Measurements from ENCODE around the gene SPI1.

DNA sequence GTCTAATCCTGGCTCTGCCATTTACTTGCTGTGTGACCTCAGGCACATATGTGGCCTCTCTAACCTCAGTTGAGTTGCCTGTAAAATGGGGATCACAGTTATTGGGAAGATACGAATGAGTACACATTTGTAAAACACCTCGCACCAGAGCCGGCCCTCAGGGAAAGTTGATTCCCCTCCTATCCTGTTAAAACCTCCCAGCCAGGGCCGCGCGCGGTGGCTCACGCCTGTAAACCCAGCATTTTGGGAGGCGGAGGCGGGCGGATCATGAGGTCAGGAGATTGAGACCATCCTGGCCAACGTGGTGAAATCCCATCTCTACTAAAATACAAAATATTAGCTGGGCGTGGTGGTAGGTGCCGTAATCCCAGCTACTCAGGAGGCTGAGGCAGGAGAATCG lies 18.0 kb downstream of the SPI1 start:
- no peak for TF ChIP-seq ZNF8 (CRISPR knock-in tag; IDR thresholded peaks at IDR 0.05)
- no peak for TF ChIP-seq ZFP30 (CRISPR knock-in tag; IDR thresholded peaks at IDR 0.05)
- TF ChIP-seq, protein P1, sequence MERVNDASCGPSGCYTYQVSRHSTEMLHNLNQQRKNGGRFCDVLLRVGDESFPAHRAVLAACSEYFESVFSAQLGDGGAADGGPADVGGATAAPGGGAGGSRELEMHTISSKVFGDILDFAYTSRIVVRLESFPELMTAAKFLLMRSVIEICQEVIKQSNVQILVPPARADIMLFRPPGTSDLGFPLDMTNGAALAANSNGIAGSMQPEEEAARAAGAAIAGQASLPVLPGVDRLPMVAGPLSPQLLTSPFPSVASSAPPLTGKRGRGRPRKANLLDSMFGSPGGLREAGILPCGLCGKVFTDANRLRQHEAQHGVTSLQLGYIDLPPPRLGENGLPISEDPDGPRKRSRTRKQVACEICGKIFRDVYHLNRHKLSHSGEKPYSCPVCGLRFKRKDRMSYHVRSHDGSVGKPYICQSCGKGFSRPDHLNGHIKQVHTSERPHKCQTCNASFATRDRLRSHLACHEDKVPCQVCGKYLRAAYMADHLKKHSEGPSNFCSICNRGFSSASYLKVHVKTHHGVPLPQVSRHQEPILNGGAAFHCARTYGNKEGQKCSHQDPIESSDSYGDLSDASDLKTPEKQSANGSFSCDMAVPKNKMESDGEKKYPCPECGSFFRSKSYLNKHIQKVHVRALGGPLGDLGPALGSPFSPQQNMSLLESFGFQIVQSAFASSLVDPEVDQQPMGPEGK (CRISPR knock-in tag; IDR thresholded peaks at IDR 0.05; ENCODE audit: borderline replicate concordance) = no peak
- TF ChIP-seq CSRNP3 (CRISPR knock-in tag; IDR thresholded peaks at IDR 0.05) = no peak
- TF ChIP-seq ZC3H10 (CRISPR knock-in tag; IDR thresholded peaks at IDR 0.05) = no peak
- no peak for TF ChIP-seq CREB5 (CRISPR knock-in tag; IDR thresholded peaks at IDR 0.05; ENCODE audit: low read depth)
- TF ChIP-seq GLIS3 (CRISPR knock-in tag; IDR thresholded peaks at IDR 0.05) = no peak
- no peak for TF ChIP-seq BACH2 (CRISPR knock-in tag; IDR thresholded peaks at IDR 0.05; ENCODE audit: borderline replicate concordance)
- no peak for TF ChIP-seq TOX (CRISPR knock-in tag; IDR thresholded peaks at IDR 0.05; ENCODE audit: borderline replicate concordance)
- TF ChIP-seq ZNF70 (CRISPR knock-in tag; IDR thresholded peaks at IDR 0.05) = no peak
- TF ChIP-seq RARB (CRISPR knock-in tag; IDR thresholded peaks at IDR 0.05) = no peak
- TF ChIP-seq PPARA (CRISPR knock-in tag; IDR thresholded peaks at IDR 0.05; ENCODE audit: borderline replicate concordance) = no peak
- no peak for TF ChIP-seq ISL1 (CRISPR knock-in tag; IDR thresholded peaks at IDR 0.05)
- TF ChIP-seq CSDC2 (CRISPR knock-in tag; IDR thresholded peaks at IDR 0.05) = no peak

Data from SK-N-SH treated with all-trans-retinoic acid at 6 μM for 48 hours (cell line).